ENCODE results near the gene KLF9.

The KLF9 gene

GRCh38 chr9:70450738-70451137 lies 36.3 kb upstream of the KLF9 start:
- CTCF ChIA-PET = no interaction called here
- Histone ChIP-seq H3K9me3 (ENCODE audit: control insufficient read depth, insufficient read depth, low read depth, low read length) (no peaks in the 10 kb centered on the region), H3K36me3 (ENCODE audit: control insufficient read depth in 2 of 2, insufficient read depth in 1 of 2, low read length in 2 of 2) (no peaks in the 10 kb centered on the region), H3K4me3 (ENCODE audit: low read depth, low read length) (no peak overlapping the region), H3K27ac (ENCODE audit: extremely low read depth, low read depth, low read length) (no peak overlapping the region), H3K4me1 (ENCODE audit: control insufficient read depth, insufficient read depth, low read length) (no peaks in the 10 kb centered on the region)
- no peak for TF ChIP-seq KLF1 (tag by site-specific recombination; IDR thresholded peaks at IDR 0.05)
- no peak for TF ChIP-seq GFI1B (tag by site-specific recombination; IDR thresholded peaks at IDR 0.05)
- no peak for TF ChIP-seq ZNF404 (tag by site-specific recombination; IDR thresholded peaks at IDR 0.05)
- no peak for TF ChIP-seq ZNF521 (tag by site-specific recombination; IDR thresholded peaks at IDR 0.05)
- TF ChIP-seq ZNF324 (tag by site-specific recombination; IDR thresholded peaks at IDR 0.05) = no peak
- no peak for TF ChIP-seq HOXD13 (CRISPR knock-in tag; IDR thresholded peaks at IDR 0.05; ENCODE audit: borderline replicate concordance)
- no peak for TF ChIP-seq ZNF274 (IDR thresholded peaks at IDR 0.05; ENCODE audit: low read length)
- no peak for TF ChIP-seq ZNF274 (tag by site-specific recombination; IDR thresholded peaks at IDR 0.05; ENCODE audit: borderline replicate concordance)
- no peak for TF ChIP-seq KLF7 (tag by site-specific recombination; IDR thresholded peaks at IDR 0.05; ENCODE audit: borderline replicate concordance)
- TF ChIP-seq ZNF148 (tag by site-specific recombination; IDR thresholded peaks at IDR 0.05; ENCODE audit: borderline replicate concordance) = no peak
- TF ChIP-seq, protein P1, sequence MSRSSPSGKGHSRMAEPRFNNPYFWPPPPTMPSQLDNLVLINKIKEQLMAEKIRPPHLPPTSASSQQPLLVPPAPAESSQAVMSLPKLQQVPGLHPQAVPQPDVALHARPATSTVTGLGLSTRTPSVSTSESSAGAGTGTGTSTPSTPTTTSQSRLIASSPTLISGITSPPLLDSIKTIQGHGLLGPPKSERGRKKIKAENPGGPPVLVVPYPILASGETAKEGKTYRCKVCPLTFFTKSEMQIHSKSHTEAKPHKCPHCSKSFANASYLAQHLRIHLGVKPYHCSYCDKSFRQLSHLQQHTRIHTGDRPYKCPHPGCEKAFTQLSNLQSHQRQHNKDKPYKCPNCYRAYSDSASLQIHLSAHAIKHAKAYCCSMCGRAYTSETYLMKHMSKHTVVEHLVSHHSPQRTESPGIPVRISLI (tag by site-specific recombination; IDR thresholded peaks at IDR 0.05) = no peak
- TF ChIP-seq, protein P2, sequence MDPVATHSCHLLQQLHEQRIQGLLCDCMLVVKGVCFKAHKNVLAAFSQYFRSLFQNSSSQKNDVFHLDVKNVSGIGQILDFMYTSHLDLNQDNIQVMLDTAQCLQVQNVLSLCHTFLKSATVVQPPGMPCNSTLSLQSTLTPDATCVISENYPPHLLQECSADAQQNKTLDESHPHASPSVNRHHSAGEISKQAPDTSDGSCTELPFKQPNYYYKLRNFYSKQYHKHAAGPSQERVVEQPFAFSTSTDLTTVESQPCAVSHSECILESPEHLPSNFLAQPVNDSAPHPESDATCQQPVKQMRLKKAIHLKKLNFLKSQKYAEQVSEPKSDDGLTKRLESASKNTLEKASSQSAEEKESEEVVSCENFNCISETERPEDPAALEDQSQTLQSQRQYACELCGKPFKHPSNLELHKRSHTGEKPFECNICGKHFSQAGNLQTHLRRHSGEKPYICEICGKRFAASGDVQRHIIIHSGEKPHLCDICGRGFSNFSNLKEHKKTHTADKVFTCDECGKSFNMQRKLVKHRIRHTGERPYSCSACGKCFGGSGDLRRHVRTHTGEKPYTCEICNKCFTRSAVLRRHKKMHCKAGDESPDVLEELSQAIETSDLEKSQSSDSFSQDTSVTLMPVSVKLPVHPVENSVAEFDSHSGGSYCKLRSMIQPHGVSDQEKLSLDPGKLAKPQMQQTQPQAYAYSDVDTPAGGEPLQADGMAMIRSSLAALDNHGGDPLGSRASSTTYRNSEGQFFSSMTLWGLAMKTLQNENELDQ (tag by site-specific recombination; IDR thresholded peaks at IDR 0.05; ENCODE audit: low read depth) = no peak
- TF ChIP-seq, protein P3, sequence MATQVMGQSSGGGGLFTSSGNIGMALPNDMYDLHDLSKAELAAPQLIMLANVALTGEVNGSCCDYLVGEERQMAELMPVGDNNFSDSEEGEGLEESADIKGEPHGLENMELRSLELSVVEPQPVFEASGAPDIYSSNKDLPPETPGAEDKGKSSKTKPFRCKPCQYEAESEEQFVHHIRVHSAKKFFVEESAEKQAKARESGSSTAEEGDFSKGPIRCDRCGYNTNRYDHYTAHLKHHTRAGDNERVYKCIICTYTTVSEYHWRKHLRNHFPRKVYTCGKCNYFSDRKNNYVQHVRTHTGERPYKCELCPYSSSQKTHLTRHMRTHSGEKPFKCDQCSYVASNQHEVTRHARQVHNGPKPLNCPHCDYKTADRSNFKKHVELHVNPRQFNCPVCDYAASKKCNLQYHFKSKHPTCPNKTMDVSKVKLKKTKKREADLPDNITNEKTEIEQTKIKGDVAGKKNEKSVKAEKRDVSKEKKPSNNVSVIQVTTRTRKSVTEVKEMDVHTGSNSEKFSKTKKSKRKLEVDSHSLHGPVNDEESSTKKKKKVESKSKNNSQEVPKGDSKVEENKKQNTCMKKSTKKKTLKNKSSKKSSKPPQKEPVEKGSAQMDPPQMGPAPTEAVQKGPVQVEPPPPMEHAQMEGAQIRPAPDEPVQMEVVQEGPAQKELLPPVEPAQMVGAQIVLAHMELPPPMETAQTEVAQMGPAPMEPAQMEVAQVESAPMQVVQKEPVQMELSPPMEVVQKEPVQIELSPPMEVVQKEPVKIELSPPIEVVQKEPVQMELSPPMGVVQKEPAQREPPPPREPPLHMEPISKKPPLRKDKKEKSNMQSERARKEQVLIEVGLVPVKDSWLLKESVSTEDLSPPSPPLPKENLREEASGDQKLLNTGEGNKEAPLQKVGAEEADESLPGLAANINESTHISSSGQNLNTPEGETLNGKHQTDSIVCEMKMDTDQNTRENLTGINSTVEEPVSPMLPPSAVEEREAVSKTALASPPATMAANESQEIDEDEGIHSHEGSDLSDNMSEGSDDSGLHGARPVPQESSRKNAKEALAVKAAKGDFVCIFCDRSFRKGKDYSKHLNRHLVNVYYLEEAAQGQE (tag by site-specific recombination; IDR thresholded peaks at IDR 0.05) = no peak
- no peak for TF ChIP-seq ZEB2 (tag by site-specific recombination; IDR thresholded peaks at IDR 0.05)
- TF ChIP-seq PBX3 (CRISPR knock-in tag; IDR thresholded peaks at IDR 0.05) = no peak
- POLR2A ChIA-PET = interaction anchor here (1.2 kb wide), 1 partner anchor 30 kb away, joined by 7 read pairs; no protein-coding TSS in a partner anchor

Measured in HEK293 (cell line).